ENCODE results near the gene GJD4.

GJD4 gene, protein sequence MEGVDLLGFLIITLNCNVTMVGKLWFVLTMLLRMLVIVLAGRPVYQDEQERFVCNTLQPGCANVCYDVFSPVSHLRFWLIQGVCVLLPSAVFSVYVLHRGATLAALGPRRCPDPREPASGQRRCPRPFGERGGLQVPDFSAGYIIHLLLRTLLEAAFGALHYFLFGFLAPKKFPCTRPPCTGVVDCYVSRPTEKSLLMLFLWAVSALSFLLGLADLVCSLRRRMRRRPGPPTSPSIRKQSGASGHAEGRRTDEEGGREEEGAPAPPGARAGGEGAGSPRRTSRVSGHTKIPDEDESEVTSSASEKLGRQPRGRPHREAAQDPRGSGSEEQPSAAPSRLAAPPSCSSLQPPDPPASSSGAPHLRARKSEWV

DNA sequence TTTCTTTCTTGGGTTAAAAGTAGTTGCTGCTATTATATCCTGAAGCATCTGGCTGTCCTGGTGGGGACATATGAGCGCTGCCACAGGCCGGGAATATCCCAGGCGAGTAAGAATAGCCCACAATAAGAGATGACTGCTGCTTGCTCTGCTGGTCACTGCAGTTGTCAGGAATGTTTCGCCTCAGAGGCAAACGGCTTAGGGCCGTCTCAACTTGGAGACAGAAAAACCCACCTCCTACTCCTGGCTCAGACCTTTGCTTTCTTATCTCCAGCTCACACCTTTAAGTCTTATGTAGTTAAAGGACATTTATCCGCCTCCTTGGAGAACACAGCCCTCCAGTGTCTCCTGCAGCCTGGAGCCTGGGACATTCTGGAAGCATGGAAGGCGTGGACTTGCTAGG, at the start of gene GJD4:
GJD4 (plus strand) TSS at position 151 of the 400 bp plus-strand sequence; CDS start at position 378, 227 bp downstream.
- DNase-seq, result no peak

DNA sequence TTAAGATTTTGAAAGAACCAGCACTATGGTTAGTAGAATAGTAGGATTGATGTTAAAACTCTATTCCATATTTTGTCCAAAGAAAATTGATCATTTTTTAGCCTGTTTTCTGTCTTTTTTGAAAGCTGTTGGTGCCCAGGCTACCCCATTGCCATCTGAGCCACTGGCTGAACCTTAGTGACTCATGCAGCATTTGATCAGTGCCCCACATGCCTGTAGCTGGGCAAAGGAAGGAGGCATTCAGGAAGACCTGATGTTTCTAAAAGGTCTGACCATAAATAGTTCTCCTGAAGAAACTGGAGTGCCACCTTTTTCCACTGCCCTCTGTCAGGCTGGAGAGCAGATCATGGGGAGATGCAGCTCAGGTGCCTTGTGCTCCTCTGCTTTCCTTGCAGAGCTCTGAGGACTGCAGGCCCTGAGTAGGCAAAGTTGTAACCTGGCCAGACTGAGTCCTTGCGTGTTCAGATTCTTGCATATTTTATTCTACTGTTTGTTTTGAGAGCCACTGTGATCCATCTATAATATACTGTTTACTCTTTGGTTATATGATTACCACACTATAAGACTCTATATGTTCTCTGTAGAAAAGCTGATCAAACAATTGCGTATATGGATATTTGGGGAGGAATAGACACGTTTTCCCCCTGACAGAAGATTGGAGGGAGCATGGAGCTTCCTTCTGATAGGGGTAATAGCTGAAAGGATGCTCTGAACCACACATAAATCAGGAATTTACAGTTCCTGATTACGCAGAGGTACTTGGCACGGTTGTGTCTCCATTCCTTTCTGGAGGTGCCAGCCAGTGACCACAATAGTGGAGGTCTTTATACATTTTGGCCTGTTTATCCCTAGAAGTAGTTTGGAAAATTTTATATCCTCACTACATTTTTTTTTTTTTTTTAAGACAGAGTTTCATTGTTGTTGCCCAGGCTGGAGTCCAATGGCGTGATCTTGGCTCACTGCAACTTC, 48.9 kb upstream of the GJD4 start:
- DNase-seq, result no peak

DNA sequence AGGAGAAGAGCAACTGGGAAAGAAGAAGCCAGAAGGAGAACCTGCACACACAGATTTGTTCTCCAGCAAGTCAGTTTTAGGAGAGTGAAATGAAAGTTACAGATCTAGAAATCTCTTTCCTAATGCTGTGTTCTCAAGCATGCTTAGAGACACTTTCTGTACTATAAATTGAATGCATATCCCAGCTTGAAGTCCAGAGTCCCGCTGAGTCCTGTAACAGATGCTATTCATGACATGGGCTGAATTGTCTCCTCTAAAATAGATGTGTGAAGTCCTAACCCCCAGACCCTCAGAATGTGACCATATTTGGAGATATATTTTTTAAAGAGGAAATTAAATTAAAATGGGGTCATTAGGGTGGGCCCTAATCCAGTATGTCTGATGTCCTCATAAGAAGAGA, 46.9 kb upstream of the GJD4 start:
- DNase-seq, result no peak

DNA sequence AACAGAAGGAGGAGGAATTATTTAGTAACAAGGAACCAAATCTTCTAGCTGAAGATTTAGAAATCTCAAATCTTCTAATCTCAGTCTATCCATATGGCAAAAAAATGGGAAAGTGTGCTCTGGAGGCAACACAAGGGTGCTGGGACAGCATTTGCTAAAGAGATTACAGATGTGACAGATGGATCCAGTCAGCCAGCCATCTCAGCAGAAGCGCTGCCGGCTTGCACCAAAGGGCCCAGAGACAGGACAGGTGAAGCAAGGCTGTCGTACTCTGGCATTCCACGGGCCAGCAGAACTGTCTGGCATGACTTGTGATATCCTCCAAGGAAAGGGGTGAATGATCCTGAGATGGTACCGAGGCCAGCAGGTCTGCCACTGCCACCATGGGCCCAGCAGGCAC, 45.7 kb upstream of the GJD4 start:
- no peak for DNase-seq

DNA sequence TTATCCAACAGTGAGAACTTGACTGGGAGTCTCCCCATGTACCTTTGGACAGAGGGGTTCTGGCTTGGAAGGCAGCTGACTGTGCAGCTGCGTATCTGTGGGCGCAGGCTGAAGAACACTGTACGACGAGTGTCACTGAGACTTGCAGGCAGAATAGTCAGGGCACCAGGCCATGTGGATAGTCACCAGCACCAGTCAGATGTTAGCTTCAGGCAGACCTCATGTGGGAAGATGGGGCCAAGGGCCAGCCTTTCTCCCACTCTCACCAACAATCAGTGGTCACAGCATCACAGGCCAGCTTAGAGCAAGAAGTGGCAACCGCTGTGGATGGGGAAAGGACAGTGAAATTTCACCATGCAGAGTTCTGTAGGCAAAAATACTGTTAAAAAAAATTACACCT, 43.4 kb upstream of the GJD4 start:
- DNase-seq, result no peak

DNA sequence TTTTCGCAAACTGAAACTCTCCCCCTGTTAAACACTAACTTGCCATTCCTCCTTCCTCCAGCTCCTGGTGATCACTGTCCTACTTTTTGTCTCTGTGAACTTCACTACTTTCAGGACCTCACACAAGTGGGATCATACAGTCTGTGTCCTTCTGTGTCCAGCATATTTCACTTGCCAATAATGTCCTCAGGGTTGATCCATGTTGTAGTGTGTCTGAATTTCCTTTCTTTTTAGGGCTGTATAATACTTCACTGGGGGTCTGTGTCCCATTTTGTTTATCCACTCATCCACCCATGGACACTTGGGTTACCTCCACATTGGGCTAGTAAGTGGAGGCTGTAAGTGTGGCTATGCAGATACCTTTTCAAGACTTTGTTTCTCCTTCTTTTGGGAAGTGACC, 42.7 kb upstream of the GJD4 start:
- DNase-seq, result no peak

DNA sequence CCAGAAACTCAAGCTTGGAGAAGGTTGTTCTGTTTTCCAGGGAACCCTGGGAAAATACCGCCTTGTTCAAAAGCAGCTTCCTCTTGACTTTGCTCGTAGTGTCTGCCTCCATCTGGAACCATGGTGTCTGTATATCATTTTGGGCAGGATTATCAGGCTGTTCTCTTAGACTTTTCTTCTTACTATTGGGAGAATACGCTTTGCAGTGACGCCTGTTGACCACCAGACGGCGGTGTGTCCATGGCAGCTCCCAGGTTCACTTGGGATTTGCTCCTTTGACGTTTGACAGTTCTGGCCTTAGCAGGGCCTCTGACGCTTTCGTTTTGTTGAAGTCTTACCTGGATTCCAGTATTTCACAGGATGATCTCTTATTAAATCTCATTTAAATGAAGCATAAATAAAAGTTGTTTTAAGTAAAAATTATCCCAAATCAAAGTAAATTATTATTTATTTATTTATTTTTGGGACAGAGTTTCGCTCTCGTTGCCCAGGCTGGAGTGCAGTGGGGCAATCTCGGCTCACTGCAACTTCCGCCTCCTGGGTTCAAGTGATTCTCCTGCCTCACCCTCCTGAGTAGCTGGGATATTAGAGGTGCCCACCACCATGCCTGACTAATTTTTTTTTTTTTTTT, 41.8 kb upstream of the GJD4 start:
- peak; percentile 33 to 42 for DNase-seq

DNA sequence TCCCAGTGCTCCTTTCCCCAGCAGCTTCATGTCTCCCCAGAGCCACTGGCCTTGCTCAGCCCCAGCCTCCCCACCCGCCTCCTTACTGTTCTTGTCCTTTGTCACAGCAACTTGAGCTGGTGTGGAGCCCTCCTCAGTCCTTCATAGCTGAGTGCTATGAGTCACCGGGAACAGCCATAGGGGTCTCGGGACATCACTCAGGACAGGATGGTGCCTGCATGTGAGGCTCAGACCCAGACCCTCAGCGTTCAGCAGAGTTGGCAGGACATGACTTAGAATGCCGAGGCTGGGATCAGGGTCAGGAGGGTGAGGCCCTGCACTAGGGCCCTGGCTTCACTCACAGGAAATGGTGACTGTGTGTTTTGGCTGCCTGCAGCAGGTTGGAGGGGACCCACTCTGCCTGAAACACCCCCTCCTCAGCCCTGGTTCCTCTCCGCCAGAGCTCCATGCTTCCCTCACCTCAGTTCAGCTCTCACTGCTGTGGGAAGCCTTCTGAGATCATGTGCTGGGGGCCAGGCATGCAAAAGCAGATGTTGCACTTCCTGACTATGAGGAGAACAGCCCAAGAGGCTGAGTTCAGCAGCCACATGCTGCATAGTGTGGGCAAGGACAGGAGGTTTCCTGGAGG, 40.7 kb upstream of the GJD4 start:
- peak in 1 of 2 donors; percentile 4 for DNase-seq

DNA sequence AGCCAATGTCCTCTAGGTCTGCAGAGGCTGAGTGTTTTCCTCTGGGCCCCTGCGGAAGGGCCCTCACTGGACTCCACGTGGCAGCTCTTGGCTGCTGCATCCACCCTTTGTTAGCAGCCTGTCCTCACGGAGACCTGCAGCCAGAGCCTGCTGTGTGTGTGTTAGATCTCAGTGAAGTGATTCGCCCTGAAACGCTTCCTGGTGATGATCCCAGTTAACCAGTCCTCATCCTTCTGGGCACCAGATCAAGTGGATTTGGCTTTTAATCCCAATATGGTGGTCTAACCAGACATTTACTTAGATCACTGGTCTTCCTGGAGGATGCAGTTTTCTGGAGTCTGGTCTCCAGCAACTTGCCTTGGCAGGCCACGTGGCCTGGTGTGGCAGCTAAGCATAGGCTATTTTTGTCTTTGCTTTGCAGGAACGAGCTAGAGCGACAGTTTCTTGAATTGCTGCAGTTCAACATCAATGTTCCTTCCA, 39.5 kb upstream of the GJD4 start:
- no peak for DNase-seq

DNA sequence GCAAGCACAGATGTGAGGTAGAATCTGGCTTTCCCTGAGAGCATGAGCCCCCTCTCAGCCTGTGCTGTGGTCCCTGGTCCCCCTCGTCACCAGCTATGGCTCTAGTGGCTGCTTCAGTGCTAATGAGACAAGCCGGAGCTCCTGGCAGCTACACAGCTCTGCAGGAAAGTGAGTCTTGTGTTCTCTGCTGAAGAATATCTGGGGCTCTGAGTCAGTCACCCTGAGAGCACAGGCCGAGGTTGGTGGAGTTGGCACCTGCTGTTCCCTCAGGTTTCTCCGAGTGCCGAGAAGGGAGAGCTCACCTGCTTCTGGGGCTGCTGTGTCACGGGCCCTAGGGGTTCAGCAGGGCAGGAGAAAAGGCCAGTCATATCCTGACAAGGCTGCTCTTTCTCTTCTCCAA, 37.2 kb upstream of the GJD4 start:
- no peak for DNase-seq

DNA sequence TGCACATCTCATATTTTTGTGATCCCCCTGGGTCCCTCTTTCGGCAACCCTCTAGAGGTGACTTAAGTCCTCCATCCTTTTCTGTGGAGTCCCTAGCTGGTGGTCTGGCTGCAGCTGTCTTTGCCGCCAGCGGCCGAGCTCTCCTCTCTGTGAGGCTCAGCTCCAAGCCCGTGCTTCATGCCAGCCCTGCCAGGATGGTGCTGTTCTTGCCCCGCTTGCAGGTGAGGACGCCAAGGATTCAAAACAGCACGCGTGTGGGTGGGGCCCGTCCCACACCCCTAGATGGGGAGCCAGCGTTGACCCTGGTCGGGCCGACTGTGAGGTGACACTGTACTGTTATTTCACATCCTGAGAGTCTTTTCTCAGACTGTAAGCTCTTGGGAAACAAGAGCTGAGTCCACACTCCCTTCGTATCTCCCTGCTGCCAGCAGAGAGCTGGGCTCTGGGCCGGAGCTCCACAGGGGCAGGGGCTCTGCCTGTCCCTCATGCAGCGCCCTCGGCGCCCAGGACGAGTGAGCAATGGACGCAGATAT, 36.6 kb upstream of the GJD4 start:
- no peak for DNase-seq

DNA sequence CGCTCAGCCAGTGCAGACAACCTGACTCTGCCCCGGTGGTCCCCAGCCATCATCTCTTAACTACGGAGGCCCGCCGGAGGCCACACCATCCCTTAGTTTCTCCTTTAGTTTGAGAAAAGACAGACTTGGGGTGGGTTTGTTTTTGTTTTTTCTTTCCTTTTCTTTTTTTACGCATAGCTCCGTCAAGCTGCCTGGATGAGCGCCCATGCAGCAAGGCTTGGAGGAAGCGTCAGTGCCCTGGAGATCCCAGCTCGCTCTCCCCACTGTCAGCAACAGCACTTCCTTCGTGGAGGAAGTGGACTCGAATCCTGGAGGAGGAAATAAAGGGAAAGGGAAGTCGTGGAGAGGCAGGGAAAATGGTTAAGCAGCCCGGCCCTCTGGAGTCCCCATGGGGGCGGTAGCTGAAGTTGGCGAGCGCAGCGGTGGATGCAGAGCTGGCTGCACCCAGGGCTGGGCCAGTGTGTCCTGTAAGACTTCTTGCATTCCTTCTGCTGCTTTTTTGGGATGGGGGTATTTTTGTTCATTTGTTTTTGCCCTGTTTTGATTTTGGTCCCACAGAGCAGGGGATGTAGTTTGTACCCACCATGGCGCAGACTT, 35.9 kb upstream of the GJD4 start:
- DNase-seq, result no peak

DNA sequence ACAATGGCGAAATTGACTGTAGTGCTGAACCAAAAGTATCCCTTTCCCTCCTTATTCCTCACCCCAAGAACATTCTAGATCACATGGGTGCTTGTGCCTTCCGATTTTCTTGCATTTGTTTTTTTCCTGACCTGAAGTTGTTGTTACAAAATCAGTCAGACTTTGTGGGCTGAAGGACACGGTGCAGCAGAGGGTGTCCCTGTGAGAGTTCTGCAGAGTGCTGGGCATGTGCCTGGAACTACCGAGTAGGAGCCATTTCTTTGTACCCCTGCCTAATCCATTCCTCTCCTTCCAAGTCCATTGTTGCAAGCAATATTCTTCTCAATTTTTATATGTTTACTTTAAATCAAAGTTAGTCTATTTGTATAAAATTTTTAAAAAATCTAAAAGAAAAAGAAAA, 35.3 kb upstream of the GJD4 start:
- DNase-seq, result no peak

DNA sequence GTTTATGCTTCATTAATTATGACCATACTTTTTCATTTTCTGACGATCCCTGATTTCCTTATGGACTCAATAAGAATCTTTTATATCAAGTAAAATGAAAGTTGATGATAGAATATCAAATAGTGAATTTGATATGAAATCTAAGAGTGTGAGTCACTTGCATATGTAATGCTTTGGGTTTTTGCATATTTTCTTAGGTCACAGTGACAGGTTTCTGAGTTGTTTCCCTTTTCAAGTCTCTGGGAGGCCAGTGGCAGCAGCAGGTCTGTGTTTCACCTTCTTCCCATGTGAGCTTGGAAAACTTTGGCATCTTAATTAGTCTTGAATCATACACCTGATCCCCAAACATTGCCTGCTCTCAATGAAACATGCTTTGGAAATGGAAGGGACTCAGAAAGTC, 34.7 kb upstream of the GJD4 start:
- DNase-seq, result no peak

DNA sequence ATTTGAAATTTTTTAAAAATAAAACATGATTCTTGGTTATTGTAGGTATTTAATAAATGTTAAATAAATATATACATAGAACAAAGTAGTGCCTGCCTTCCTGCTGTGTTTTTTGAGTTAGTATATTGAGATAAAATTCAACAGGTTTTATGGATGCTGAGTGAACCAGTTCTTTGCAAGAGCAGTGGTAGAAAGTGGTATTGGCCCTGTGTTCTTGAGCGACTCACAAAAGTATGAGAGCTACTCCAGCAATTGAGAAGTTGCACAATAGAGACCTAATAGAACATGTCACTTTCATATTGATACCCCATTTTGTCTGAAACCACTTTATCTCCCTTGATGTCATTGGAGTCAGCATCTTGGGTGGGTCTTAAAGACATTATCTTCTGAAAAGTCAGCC, 32.6 kb upstream of the GJD4 start:
- DNase-seq, result no peak

DNA sequence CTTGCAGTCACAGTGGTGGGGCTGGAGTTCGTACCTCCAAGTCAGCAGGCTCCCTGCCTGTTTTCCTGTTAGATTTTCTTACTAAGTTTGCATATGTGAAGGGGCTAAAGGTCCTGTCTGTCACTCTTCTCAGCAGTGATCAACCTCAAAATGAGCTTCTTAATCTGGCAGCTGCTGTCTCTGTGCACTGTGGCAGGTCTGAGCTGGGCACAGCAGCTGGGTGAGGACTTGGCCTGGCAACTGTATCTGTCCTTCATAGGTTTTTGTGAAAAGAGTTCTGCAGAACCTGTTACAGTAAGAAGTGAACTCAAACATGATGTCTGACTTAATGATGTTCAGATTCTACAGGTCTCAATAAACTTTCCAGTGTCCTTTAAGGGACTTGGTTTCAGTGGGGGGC, 31.3 kb upstream of the GJD4 start:
- DNase-seq, result no peak

DNA sequence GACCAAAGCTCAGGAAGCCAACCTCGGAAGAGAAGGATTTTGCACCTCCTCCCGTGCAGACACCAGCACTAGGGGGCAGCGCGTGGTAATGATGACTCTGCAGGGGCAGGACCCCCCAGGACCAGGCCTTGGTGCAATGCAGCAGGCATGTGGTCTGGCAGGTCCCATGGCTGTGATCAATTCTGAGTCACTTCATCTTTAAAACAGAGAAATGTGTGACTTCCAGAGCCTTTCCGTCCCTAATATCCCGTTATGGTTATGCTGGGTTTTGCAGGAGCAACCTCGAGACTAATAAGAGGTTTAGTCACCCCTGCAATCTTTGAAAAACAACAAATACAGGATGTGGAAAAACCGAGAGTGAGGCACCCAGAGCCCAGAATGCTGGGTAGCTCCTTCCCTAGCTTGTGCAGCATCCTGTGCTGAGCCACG, 30.2 kb upstream of the GJD4 start:
- no peak for DNase-seq

DNA sequence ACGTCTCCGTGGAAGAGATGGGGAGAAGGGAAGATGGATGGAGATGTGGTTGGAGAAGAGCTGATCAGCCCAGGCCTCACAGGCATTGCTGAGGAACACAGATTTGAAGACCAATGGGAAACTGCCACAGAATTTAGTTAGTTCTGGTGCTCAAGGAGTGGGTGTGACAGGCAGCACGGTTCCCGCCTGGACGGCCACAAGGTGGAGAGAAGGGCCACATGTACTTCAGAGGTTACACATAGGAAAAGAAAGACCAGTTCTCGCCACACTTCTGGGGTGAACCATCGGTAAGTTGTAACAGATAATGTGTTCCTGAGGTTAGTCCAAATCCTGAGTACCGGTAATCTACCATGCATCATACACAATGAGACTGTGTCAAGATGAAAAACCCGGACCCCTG, 29.5 kb upstream of the GJD4 start:
- no peak for DNase-seq

DNA sequence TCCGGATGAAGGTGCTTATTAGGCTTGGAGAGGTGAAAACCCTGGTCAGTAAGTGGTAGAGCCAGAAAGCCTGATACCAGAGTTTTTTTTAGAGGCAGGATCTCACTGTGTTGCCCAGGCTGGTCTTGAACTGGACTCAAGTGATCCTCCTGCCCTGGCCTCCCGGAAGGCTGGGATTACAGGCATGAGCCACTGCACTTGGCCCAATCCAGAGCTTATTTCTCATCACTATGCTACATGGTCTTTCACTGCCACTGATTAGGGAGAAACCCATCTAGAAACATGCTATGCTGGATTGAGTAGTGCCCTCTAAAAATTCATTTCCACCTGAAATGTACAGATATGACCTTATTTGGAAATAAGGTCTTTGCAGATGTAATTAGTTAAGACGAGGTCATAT, 28.4 kb upstream of the GJD4 start:
- DNase-seq, result no peak

DNA sequence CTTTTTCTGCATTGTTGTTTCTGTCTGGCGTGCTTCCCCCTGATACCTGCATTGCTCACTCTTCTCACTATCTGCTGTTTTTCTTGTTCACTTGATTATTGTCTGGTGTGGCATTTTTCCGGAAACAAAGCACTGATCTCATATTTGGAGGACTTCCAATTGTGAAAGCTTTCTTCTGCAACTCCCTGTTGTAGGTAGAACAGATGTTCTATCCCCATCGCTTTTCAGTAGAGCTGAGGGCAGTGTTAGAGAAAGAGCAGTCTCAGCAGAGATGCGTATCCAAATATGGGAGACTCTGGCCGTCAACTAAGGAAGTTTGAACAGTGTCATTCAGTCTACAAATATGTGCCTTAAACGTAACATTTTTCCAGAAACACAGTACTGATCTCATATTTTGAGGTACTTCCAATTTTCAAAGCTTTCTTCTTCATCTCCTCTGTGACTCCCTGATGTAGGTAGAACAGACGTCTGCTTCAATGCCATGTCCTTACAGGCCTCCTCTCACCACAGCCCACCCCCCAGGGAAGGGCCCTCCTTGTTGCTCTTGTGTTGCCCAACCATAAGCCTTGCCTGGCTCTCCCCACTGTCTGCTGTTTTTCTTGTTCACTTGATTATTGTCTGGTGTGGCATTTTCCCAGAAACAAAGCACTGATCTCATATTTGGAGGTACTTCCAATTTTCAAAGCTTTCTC, 27.1 kb upstream of the GJD4 start:
- no peak for DNase-seq

DNA sequence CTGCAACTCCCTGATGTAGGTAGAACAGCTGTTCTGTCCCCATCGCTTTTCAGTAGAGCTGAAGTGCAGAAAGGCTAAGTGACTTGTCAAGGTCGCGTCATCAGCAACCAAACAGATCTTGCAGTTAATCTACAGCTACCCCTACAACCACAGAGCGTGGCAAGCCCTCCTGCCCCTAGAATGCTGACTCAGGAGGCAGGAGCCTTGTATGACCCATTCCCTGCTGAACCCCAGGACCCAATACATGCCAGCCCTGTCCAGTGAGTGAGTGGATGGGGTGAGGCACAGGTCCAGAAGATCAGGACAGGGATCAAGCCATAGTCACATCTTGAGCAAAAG, 26.6 kb upstream of the GJD4 start:
- DNase-seq, result no peak

DNA sequence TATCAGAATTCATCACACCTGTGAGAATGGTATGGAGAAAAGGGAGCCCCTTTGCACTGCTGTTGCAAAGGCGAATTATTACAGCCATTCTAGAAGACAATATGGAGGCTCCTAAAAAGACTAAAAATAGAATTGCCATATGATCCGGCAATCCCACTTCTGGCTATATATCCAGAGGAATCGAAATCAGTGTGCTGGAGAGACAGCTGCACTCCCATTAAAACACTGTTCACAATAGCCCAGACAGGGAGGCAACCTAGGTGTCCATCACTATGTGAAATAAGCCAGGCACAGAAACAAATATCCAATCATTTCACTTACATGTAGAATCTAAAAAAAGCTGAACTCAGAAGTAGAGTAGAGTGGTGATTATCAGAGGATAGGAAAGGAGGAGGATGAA, 26.0 kb upstream of the GJD4 start:
- no peak for DNase-seq
